AG08396 (cell line): Measurements from ENCODE around the gene AHSP.
"Not testable (repeated sequence)": the region's sequence is repeated elsewhere in the genome, so short reads cannot be mapped to it uniquely, and the experiment has no call there.

Source experiments
- DNase-seq: peaks from one replicate; pipeline ENCODE4 v3.0.0; 2012; ENCODE audit warnings: low spot score, mixed read lengths

The AHSP gene

DNA sequence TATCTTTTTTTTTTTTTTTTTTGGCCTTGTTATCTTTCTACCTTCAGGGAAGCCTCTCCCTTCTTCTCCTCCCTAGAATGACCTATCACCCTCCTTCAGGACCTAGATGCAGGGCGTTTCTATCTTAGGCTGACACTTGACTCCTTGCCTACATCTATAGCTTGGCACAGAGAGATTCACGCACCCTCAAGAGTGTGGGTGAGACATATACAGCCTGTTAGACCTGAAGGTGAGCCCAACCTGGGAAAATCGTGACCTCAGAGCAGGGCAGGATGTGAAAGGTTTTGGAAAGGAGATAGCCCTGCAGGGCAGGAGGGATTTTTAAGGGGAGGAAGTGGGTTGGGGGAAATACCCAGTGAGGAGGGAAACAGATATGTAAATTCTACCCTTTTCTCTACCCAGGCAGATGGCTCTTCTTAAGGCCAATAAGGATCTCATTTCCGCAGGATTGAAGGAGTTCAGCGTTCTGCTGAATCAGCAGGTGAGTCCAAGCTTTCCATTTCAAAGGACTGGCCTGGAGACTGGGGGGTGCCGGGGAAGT, at the start of gene AHSP:
AHSP (plus strand) TSS at position 167 of the 541 bp plus-strand sequence; CDS start at position 407, 240 bp downstream.
- DNase-seq, result no peak

- no peak for DNase-seq
Measured at GRCh38 chr16:31478956-31479355, 48.7 kb upstream of the AHSP start.

GRCh38 chr16:31479751-31480150, 47.9 kb upstream of the AHSP start:
- no peak for DNase-seq

DNA sequence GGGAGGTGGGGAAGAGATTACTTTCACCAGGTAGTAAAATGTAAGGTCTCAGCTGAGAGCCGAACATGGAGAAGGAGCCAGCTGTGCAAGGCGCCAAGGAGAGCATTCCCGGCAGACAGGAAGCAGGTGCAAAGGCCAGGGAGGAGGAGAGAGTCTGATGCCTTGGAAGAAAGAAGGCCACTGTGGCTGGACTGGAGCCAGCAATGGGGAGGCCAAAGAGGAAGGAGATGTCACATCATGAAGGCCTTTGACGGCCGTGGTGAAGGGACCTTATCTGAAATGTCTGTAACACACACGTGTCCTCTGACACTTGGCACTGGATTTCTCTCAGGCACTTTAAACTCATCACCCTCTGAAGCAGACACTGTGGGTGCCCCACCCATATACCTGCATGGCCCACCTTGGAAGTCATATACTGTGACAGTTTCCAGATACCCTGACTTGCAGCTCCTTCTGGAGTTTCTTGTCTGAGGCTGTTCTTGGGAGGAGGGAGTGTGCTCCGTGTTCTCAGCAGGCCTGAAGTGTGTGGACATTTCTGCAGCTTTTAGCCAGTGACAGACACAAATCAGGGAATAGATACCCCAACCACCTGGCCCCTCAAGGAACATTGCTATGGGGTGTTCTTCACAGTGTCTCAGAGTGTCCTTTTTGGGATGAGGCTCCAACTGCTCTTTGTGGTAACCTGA, 46.7 kb upstream of the AHSP start:
- DNase-seq, result no peak

DNA sequence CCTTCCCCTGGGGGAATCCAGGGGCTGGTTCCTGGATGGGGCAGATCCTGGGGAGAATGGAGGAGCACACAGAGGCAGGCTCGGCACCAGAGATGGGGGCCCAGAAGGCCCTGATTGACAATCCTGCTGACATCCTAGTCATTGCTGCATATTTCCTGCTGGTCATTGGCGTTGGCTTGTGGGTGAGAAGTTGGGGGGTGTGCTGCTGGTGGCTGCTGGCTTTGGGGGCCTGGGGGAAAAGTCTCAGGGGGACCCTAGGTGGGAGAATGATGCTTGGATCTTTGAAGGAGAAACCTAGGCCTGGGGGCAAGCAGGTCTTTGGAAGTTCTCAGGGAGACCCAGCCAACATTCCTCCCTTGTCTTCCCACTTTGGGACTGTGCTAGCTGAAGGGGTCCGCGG, 44.6 kb upstream of the AHSP start, which contains the start of gene SLC5A2:
SLC5A2 (plus strand) TSS at position 43 of the 400 bp plus-strand sequence; CDS start at position 57, 14 bp downstream.
- no peak for DNase-seq

- DNase-seq, result not testable (repeated sequence)
Measured at GRCh38 chr16:31484048-31484447, 43.7 kb upstream of the AHSP start.

DNA sequence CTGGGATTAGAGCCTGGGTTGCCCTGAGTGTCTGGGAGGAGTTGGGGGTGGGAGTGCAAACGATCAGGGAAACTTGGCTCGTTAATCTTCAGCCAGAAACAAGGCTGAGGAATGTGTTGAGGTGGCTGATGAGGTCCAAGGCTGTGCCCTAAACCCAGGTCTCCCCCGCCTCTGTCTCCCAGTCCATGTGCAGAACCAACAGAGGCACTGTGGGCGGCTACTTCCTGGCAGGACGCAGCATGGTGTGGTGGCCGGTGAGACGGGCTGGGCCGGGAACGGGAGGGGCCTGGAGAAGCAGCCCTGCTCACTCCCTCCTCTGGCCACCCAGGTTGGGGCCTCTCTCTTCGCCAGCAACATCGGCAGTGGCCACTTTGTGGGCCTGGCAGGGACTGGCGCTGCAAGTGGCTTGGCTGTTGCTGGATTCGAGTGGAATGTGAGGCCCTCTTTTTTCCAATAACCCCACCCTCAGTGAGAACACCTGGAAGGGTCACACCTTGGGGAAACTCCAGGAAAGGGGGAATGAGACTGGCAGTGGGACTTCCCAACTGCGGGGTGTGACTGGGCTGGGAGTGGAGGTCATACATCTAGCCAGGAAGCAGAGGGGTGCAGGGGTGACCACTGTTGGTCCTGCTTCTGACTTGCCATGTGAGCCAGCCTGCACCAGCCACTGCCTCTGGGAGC, 43.1 kb upstream of the AHSP start:
- no peak for DNase-seq

DNA sequence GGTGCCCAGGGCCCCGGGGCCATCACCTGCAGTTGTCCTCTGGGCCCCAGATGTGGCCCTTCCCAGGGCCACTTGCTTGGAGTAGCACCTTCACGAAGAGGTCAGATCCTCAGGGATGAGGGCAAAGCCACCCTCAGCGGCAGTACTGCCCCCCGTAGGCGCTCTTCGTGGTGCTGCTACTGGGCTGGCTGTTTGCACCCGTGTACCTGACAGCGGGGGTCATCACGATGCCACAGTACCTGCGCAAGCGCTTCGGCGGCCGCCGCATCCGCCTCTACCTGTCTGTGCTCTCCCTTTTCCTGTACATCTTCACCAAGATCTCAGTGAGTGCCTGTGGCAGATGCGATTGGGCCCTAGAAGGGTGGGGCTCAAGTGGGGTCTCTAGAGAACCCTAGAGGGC, 42.1 kb upstream of the AHSP start:
- no peak for DNase-seq

DNA sequence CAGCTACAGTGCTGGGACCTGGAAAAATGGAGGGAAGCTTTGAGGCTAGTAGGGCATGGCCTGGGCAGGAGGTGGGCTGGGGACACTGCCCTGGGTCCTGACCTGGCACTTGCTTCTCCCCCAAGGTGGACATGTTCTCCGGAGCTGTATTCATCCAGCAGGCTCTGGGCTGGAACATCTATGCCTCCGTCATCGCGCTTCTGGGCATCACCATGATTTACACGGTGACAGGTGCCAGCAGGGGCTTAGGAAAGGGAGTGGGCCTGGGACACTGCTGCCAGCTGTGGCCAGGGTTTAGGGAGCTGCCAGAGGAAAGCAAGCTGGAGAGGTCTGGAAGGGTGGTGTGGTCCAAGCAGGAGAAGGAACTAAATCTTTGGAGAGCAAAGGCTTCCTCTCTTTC, 41.7 kb upstream of the AHSP start:
- DNase-seq, result no peak

DNA sequence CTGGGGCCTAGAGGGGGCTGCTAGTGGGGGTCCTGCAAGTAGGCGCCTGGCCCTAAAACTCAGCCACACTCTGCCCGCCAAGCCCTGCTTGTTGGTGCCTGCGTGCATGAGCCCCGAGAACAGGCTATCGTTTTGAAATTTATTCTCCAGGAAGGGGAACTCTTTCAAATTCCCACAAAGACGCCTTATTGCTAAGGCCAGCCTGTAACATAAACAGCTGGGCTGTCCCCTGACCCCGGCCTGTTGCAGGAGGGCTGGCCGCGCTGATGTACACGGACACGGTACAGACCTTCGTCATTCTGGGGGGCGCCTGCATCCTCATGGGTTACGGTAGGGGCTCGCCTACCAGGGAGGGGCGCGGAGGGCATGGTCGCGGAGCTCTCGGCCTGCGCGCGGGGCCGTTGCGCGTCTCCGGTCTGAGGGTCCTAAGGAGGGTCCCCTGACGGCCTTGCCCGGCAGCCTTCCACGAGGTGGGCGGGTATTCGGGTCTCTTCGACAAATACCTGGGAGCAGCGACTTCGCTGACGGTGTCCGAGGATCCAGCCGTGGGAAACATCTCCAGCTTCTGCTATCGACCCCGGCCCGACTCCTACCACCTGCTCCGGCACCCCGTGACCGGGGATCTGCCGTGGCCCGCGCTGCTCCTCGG, 40.5 kb upstream of the AHSP start:
- DNase-seq, result no peak

DNA sequence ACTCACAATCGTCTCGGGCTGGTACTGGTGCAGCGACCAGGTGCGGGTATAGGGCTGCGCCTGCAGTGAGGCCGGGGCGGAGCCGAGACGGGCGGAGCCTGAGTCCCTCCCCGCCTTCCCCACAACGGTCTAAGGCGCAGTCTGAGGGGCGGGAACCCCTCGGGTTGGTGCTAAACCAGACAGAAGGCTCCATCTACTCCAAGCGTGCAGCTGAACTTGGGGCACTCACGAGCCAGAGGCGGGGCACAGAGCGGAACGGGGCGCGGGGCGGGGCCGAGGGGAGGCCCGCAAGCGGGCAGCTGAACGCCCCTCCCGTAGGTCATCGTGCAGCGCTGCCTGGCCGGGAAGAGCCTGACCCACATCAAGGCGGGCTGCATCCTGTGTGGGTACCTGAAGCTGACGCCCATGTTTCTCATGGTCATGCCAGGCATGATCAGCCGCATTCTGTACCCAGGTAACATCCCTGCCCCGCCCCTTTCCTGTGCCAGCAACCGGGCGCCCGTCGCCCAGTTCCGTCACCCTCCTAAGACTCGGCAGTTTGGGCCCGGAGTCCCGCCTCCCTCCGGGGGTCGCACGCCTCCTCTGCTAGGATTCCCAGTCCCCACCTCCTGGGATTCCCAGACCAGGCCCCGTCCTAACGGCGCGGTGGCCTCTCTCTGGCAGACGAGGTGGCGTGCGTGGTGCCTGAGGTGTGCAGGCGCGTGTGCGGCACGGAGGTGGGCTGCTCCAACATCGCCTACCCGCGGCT, 39.8 kb upstream of the AHSP start:
- peak; percentile 77 for DNase-seq

- DNase-seq, result no peak
Measured at GRCh38 chr16:31488468-31489297, 39.0 kb upstream of the AHSP start.

GRCh38 chr16:31489298-31489564, 38.5 kb upstream of the AHSP start:
- DNase-seq, result no peak

- no peak for DNase-seq
Measured at GRCh38 chr16:31489616-31490584, 37.8 kb upstream of the AHSP start.

- no peak for DNase-seq
Measured at GRCh38 chr16:31491778-31492418, 35.8 kb upstream of the AHSP start.

- no peak for DNase-seq
Measured at GRCh38 chr16:31493506-31494125, 34.1 kb upstream of the AHSP start.

DNA sequence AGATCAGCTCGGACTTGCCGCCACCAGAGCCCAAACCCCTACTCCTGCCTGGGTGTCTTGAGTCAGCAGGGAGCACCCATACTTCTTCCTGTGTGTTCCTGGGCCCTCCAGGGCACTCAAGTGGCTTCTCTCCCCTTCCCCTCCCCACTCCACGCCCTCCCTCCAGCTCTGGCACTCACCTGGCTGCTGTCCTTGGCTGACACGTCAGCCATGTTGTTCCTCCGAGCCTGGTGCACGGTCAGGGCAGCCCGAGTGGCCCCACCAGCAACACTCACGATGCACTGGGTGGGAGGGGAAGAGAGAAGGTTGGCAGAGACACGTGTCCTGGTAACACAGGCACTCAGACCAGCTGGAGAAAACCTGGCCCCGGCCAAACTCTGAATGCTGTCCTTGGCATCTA, 31.0 kb upstream of the AHSP start:
- DNase-seq, result no peak

DNA sequence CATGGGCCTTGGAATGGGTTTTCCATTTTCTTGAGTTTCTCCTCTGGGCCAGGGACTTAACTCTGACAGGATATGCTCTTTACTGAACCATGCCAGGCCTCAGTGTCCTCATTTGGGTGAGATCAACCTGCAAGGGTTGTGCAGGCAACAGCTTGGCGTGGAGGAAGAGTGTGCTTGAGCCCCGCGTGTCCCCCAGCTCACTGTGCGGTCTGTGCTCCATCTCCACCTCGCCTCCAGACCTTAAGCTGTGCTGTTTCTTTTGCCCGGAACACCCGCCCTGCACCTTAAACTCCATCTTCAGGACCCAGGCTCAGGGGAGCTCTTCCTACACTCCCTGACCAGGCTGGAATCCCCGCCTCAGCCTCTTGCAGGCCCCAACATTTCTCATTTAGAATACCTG, 29.2 kb upstream of the AHSP start:
- no peak for DNase-seq

DNA sequence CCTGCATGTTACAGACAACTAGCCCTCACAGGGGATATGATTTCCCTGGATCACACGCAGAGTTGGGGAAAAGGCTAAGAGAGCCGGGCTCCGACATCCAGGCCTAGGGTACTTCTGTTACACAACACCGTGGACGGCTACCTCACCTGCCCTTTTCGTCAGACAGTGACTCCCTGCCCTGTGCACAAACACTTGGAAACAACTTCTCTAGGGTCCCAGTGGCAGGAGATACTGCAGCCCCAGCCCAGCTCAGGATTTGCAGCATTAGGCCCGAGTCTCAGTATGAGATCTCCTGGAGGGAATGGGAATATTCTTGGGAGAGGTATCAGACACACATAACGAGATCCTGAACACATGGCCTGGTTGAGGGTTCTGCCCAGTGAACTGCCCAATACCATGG, 27.8 kb upstream of the AHSP start:
- no peak for DNase-seq
